Stimulated activated CD4-positive, alpha-beta T cell treated with anti-CD3 and anti-CD28 coated beads, TNF-alpha, amount 100 ng/mL, for 1 hour (primary cell): ENCODE measurements around the gene FZR1.

Experiments used
- DNase-seq, 3 donors: peaks; one replicate each; pipeline ENCODE4 v3.0.0-alpha.2; 2020; ENCODE audit warnings: low read depth in 3 of 3, low spot score in 1 of 3

FZR1 gene

DNA sequence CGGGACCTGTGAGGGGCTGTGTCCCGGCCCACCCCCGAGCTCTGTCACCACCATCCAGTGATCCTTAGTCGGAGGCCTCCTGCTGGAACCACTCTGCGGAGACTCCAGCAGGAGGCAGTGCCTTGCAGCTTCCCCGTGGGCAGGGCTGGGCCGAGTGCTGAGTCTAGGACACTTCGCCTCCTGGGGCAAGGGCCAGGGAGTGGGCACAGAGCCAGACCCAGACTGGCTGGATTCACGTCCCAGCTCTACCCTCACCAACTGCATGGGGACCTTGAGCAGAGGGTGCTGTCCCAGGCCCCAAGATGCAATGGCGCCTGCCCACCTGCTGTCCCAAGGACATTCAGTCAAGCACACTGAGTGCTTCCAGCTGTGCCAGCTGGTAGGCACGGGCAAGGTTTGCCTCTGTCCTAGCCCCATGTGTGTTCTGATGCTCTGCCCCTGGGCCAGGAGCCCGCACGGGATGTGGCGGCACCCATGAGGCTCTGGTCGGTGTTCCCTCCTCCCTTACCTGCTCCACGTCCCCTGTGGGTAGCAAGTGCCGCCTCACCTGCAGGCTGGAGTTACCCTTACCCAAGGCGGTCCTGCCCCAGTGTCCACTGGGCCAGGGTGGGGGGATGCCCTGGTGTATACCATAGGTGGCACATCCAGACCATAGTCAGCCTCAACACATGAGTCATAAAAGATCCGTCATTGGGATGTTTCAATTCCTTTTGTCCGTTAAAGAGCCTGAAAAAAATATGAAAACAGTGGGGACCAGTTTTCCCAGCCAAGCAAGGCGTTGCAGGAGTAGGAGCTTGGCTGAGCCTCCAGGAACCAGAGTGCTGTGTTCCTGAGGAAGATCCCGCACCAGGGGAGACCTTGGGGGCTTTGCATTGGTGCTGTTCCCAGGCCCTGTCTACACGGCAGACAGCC is 7.4 kb downstream of the FZR1 start:
- DNase-seq = no peak

- DNase-seq = no peak
Measured at GRCh38 chr19:3514930-3515329, 8.8 kb downstream of the FZR1 start.

- no peak for DNase-seq
Measured at GRCh38 chr19:3515891-3516422, 9.8 kb downstream of the FZR1 start.

- DNase-seq = no peak
Measured at GRCh38 chr19:3516675-3517207, 10.6 kb downstream of the FZR1 start.

GRCh38 chr19:3517638-3518037 is 11.5 kb downstream of the FZR1 start:
- DNase-seq = no peak

DNA sequence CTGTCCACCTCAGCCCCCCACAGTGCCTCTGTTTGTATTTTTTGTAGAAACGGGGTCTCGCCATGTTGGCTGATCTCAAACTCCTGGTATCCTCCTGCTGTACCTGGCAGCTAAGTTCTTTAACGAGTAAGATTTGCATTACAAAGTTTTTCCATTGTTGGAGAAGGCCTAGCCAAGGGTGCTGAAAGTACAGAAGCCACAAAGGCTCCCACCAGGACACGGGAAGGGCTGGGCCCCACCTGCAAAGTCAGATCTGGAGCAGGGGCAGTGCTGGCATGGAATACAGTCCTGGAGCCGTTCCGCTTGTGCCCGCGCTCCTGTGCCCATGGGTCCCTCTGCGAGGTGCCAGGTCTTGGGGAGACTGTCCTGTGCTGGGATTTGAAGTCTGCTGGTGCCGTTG is 12.1 kb downstream of the FZR1 start:
- DNase-seq = no peak

DNA sequence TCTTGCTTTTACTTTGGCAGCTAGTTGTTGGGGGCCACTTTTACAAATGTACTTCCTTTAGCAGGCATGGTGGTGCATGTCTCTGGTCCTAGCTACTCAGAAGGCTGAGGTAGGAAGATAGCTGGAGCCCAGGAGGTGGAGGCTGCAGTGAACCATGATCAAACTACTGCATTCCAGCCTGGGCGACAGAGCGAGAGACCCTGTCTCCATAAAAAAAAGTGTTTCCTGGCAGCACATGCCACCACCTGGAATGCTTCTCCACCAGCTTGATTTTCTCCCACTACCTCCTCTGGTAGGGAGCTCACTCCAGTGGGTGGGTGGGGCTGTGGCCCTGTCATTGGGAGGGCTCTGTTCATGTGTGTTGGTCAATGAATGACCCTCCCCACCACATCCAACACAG is 12.5 kb downstream of the FZR1 start:
- DNase-seq = no peak

- DNase-seq = no peak
Measured at GRCh38 chr19:3519126-3519525, 13.0 kb downstream of the FZR1 start.

DNA sequence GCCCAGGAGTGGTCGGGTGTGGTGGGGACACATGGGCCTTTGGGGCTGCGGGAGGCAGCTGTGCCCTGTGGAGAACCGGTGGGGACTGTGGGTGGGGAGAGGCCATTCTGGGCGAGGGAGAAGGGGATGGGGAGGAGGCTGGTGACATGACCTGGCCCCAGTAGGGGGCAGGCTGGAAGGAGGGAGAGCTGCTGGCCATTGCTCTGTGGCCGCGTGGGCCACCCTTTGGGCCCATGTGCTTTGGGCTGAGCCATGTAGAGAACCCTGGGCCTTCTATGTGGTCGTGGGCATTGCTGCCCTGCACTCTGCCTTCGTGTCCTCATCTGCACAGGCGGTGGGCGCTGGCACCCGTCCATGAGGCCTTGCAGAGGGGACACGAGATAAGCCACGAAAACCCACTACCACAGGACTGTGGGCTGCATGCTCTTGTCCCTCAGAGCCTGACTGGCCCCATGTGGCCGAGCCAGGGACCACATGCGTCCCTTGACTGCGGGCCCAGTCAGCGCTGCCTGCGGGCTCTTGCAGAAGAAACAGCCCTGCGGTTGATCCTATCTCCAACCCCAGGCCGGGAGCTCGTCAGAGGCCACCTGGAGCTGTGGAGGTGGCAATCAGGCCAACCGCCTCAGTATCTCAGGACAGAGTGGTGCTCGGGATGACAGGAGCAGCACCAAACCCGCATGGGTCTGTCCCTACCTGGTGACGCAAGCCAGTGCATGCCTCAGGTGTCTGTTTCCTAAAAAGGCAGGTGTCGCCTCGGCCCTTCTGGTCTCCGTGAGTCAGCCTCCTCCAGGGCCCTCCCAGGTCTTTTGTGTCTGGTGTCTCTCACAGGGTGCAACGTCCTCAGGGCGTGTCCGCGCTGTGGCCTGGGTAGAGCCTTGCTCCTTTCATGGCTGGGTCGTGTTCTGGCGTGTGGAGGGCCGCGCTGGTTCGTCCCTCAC is 14.3 kb downstream of the FZR1 start:
- DNase-seq = no peak

- no peak for DNase-seq
Measured at GRCh38 chr19:3521104-3521445, 15.0 kb downstream of the FZR1 start.

GRCh38 chr19:3522421-3523360 is 16.6 kb downstream of the FZR1 start:
- no peak for DNase-seq

DNA sequence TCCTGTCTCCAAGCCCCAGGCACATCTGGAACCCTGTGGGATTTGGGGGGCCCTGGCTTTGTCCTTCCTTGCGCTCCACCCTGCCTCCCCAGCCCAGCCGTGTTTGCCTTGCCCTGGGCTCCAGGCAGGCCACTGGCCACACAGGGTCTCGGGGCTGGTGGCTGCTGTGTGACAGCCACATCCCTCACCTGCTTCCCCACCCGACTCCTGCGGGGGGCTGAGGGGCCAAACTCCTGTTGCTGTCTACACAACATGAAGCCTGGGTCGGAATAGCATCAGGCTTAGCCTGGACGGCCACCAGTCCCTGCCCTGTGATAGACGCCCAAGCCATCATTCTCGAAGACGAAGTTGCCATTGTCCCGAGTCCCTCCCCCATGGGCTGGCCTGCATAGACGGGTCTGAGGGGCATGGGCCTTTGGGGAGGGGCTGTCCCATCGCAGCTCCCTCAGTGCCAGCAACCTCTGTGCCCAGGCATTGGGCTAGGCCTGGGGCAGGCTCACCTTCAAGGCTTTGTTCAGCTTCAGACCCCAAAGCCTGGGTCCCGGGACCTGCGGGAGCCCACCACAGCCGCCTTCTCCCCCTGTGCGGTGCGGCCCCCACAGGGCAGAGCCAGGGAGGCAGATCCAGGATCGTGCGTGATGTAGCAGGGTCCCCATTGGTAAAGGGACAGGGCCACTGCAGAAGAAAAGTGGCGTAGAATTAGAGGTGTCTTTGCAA is 17.4 kb downstream of the FZR1 start:
- DNase-seq = no peak

DNA sequence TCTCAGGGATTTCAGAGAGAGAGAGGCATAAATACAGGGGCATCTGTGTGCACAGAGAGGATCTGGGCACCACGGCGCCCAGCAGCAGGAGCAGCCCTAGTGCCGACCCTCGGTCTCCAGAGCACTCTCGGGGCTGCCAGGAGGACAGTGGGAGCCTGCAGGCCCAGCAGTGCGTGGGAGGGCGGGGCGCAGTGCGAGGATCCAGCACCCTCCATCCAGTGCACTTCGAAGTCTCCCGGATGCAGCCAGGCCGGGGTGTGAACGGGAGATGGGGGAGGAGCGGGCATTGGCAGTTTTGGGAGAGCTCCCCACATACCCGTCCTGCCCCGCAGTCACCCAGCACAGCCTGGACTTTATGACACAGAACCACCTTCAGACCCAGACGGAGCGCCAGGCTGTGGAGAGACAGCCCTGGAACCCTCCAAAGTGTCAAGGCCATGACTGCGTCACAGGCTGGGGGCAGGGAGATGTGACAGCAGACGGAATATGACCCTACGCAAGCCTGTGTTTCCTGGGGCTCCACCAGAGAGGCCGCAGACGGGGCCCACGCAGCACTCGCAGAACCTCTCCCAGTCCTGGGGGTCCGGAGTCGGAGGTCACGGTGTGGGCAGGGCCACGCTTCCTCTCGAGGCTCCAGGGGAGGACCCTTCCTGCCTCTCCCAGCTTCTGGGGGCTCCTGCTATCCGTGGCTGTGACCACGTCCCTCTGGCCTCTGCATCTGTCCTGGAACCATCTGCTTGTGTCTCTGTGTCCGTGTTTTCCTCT is 18.1 kb downstream of the FZR1 start:
- DNase-seq = no peak

- no peak for DNase-seq
Measured at GRCh38 chr19:3524904-3525451, 18.9 kb downstream of the FZR1 start.

DNA sequence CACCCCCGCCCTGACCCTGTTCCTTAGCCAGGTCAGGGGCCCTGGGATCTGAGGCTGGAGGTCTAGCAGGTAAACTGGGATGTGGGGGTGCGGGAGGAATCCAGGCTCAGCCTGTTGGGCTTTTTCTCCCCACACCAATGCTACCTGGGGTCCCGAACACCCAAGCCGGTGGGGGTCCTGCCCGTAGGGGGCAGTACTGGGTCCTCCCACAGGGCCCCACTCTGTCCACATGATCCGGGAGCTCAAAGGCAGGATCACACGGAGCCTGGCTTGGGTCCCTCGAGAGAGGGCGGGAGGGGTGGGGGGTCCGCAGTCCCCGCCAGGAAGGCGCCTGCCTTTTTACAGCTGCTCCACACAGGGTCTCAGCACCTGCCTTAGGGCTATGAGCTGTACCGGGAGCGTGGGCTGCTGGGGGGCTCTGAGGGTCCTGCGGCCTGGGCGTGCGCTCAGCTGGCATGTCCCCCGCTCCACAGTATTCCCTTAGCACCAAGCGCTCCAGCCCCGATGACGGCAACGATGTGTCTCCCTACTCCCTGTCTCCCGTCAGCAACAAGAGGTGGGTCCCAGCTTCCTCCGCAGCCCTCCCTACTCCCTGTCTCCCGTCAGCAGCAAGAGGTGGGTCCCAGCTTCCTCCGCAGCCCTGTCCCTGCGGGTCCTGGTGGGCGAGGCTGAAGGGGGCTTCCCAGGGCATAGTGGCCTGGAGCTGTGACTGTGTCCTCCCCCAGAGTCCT is 20.6 kb downstream of the FZR1 start:
- no peak for DNase-seq

DNA sequence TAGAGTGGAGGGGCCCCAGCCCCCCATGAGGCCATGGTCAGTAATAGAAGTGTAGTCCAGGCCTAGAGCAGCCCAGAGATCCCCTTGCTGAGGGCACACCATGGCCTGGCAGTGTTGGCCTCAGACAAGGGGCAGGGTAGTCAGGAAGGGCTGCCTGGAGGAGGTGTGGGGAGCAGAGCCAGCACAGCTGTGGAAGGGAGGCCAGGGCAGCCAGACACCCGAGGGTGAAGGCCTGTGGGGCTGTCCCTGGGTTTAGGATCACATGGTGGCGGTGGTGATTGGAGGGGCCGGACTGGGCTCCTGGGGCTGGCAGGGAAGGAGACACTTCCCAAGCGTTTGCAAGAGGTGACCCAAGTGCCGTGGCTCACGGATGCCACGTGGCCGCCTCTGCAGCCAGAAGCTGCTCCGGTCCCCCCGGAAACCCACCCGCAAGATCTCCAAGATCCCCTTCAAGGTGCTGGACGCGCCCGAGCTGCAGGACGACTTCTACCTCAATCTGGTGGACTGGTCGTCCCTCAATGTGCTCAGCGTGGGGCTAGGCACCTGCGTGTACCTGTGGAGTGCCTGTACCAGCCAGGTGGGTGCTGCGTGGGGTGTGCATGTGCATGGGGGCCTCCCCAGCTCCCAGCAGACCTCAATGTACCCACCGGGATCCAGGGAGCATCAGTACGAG is 21.3 kb downstream of the FZR1 start:
- DNase-seq = no peak

GRCh38 chr19:3528080-3528479 is 22.0 kb downstream of the FZR1 start:
- DNase-seq = no peak
